GM18526 (cell line): Measurements from ENCODE around the gene UBE3B.

Experiments
- POLR2A ChIP-seq: IDR thresholded peaks from 3 replicates; pipeline ENCODE4 v1.6.1; 2011; ENCODE audit not compliant: insufficient read length; ENCODE audit errors: extremely low read depth

UBE3B gene

GRCh38 chr12:109485201-109485600 is 7.8 kb downstream of the UBE3B start:
- no peak for TF ChIP-seq POLR2A

- TF ChIP-seq POLR2A = no peak
Measured at GRCh38 chr12:109487181-109488050, 10.0 kb downstream of the UBE3B start.

DNA sequence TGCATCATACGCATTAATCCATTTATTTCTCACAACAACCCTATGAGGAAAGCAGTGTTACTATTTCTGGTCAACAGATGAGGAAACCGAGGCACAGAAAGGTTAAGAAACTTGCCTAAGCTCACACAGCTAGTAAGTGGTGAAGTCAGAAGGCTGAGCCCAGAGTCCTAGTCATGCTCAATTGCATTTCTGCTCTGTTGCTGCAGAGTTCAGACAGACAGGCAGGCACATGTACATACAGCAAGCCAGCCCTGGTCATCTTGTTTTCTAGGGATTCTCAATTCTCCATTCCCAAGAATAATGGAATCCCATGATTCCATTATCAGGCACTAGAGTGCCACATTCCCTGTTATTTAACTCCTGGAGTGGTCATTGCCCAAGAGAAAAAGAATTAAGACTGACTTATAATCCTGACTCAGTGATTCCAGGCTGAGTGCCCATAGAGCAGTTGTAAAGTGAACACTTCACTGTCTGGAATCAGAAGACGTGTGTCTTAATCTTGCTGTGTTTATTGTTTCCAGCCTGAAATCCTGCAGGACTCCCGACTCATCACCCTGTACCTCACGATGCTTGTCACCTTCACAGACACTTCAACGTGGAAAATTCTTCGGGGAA is 10.7 kb downstream of the UBE3B start:
- no peak for TF ChIP-seq POLR2A

DNA sequence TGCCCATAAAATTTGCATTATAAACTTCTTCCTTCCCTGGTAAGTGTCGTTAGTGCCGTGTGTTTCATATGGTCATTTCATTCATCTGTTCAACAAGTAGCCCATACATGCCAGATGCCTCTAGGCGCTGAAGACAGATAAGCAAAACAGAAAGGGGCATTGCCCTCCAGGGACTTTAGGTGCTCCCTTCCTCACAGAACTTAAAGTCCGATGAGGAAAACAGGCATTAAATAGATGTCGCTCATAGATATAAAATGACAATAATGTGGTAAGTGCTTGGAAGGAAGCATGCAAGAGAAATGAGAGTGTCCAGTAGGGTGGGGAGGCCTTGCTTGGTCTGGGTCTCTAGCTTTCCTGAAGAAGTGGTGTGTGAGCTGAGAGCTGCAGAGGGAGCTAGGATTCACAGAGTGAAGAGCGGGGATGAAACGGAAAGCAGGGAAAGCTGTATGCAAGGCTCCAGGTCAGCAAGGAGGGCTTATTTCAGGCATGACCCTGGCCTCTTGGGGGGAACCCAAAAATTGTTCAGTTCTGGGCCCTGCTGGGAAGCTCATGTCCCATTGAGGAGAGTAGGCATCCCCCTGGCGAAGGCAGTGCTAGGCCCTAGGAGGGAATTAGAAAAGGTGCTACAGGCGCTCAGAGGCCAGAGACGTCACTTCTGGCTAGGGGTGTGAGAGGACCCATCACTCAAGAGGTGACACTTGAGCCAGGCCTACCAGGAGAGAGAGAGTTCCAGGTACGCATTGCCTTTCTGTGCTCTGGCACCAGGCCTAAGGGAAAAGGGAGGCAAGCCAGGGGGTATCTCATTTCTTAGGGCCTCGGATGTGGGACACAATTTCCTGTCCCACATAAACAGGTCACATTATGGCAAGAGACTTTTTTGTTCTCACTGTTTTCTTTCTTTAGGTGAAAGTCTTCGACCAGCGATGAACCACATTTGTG is 11.9 kb downstream of the UBE3B start:
- no peak for TF ChIP-seq POLR2A

- no peak for TF ChIP-seq POLR2A
Measured at GRCh38 chr12:109489955-109490565, 12.6 kb downstream of the UBE3B start.

DNA sequence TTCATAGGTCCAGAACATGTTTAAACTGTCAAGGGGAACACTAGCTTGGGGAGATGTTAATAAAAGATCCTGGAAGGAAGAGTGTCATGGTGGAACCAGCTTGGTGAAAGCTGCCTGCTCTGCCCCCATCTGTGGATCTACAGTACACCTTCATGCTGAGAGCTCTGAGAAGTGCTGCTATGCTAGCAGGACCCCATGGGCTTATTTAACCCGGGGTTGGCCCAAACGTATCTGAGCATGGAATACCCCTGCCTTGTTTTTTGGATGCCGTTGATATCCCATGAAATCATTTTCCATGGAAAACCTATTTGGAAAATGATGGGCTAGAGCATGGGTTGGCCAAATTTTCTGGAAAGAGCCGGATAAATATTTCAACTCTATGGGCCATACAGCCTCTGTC is 14.2 kb downstream of the UBE3B start:
- no peak for TF ChIP-seq POLR2A

DNA sequence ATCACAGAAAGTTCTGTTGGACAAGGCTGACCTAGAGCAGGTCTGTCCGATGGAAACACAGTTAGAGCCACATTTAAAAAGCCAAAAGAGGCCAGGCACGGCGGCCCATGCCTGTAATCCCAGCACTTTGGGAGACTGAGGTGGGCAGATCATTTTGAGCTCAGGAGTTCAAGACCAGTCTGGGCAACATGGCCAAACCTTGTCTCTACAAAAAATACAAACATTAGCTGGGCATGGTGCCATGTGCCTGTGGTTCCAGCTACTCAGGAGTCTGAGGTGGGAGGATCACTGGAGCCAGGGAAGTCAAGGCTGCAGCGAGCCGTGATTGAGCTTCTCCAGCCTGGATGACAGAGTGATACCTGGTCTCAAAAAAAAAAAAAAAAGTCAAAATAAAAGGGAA is 14.9 kb downstream of the UBE3B start:
- TF ChIP-seq POLR2A = no peak

- no peak for TF ChIP-seq POLR2A
Measured at GRCh38 chr12:109493090-109493489, 15.7 kb downstream of the UBE3B start.

DNA sequence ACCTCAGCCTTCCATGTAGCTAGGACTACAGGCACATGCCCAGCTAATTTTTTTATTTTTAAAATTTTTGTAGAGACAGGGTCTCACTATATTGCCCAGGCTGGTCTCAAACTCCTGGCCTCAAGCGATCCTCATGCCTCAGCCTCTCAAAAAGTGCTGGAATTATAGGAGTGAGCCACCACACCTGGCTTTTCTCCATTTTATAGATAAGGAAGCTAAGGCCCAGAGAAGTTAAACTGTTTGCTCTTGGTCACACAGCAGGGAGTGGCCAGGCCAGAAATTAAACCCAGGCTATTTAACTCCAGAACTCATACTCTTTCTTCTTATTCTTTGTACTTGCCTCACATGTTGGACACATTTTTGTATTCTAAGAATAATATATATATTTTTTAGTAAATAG is 16.5 kb downstream of the UBE3B start:
- no peak for TF ChIP-seq POLR2A

- no peak for TF ChIP-seq POLR2A
Measured at GRCh38 chr12:109494348-109494881, 17.0 kb downstream of the UBE3B start.

- TF ChIP-seq POLR2A = no peak
Measured at GRCh38 chr12:109495012-109495411, 17.6 kb downstream of the UBE3B start.

- TF ChIP-seq POLR2A = no peak
Measured at GRCh38 chr12:109496306-109496705, 18.9 kb downstream of the UBE3B start.

DNA sequence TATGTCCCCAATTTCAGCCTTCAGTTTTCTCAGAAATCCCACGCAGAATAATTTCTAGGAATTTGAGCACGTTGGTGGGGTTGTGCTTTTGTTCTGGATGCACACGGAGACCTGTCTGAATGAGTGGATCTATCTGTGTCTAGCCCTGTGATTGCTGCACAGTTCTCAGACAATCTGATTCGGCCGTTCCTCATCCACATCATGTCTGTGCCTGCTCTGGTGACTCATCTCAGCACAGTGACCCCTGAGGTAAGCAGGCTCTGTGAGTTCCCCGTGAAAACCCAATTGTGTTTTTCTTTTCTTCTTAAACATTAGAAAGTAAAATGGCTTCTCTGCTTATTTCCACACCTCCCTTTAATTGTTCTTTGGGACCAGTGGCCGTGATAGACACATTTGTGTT is 20.2 kb downstream of the UBE3B start:
- no peak for TF ChIP-seq POLR2A

- TF ChIP-seq POLR2A = no peak
Measured at GRCh38 chr12:109500406-109501185, 23.2 kb downstream of the UBE3B start.
